Mammary epithelial cell (primary cell): ENCODE results near the gene SDHA.
"Not testable (repeated sequence)": the region's sequence is repeated elsewhere in the genome, so short reads cannot be mapped to it uniquely, and the experiment has no call there.

Experiments
- EZH2 ChIP-seq: IDR thresholded peaks from 2 replicates; pipeline ENCODE4 v1.6.1; 2012; ENCODE audit warnings: low read length, inconsistent platforms, borderline replicate concordance
- TF ChIP-seq, protein P1 (sequence below), 2 donors: IDR thresholded peaks in 1 of 2; conservative IDR thresholded peaks in 1 of 2; 2 replicates each; pipeline ENCODE4 v1.5.1; 2011 to 2012; ENCODE audit warnings: inconsistent platforms in 2 of 2, low read length in 2 of 2, mild to moderate bottlenecking in 2 of 2, control low read depth in 1 of 2, low read depth in 1 of 2; ENCODE audit not compliant: insufficient read depth in 1 of 2; ENCODE audit errors: extremely low read depth in 1 of 2

DNA sequence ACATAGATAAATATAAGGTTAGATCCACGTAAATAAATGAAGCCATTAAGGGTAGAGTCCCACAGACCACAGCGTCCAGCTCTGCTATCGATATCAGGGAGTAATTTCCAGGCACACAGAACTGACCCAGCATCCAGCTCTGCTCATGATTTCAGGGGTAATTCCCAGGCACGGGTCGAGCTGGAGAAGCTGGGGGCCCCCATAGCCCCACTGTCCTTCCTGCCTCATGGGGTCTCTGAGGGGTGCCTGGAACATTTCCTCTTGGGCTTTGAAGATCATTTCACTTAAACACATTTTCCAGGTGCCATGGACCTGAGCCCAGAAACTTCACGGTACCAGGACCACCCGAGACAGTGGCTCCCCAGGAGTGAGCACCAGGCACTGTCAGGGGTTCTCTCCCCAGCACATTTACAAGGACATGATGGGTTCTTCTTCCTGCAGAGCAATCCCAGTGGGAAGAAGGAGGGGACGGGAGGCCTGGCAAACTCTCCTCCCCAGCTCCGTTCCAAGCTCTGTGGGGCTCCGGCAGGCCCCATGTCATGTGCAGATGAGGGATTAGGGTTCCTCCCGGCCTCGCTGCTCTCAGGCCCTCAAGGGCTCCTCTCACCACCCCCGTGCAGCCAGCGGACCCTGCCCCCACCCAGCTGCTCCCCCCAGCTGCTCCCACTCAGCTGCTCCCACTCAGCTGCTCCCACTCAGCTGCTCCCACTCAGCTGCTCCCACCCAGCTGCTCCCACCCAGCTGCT lies 80.0 kb downstream of the SDHA start:
- not testable (repeated sequence) for TF ChIP-seq EZH2
- TF ChIP-seq, protein P1, sequence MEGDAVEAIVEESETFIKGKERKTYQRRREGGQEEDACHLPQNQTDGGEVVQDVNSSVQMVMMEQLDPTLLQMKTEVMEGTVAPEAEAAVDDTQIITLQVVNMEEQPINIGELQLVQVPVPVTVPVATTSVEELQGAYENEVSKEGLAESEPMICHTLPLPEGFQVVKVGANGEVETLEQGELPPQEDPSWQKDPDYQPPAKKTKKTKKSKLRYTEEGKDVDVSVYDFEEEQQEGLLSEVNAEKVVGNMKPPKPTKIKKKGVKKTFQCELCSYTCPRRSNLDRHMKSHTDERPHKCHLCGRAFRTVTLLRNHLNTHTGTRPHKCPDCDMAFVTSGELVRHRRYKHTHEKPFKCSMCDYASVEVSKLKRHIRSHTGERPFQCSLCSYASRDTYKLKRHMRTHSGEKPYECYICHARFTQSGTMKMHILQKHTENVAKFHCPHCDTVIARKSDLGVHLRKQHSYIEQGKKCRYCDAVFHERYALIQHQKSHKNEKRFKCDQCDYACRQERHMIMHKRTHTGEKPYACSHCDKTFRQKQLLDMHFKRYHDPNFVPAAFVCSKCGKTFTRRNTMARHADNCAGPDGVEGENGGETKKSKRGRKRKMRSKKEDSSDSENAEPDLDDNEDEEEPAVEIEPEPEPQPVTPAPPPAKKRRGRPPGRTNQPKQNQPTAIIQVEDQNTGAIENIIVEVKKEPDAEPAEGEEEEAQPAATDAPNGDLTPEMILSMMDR (conservative IDR thresholded peaks at IDR 0.05 in 1 of 2, IDR thresholded peaks at IDR 0.05 in 1 of 2; ENCODE audit: extremely low read depth in 1 of 2, insufficient read depth in 1 of 2, low read depth in 1 of 2, low read length in 2 of 2): not testable (repeated sequence)
